Measurements from ENCODE around the gene PRKCB.

GRCh38 chr16:24117680-24118079, 281.9 kb downstream of the PRKCB start:
- no peak for TF ChIP-seq RARB (CRISPR knock-in tag; IDR thresholded peaks at IDR 0.05)
- TF ChIP-seq, protein P1, sequence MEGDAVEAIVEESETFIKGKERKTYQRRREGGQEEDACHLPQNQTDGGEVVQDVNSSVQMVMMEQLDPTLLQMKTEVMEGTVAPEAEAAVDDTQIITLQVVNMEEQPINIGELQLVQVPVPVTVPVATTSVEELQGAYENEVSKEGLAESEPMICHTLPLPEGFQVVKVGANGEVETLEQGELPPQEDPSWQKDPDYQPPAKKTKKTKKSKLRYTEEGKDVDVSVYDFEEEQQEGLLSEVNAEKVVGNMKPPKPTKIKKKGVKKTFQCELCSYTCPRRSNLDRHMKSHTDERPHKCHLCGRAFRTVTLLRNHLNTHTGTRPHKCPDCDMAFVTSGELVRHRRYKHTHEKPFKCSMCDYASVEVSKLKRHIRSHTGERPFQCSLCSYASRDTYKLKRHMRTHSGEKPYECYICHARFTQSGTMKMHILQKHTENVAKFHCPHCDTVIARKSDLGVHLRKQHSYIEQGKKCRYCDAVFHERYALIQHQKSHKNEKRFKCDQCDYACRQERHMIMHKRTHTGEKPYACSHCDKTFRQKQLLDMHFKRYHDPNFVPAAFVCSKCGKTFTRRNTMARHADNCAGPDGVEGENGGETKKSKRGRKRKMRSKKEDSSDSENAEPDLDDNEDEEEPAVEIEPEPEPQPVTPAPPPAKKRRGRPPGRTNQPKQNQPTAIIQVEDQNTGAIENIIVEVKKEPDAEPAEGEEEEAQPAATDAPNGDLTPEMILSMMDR (IDR thresholded peaks at IDR 0.05): no peak
- TF ChIP-seq HDAC2 (IDR thresholded peaks at IDR 0.05): no peak

Measured in A549 (cell line).